Mucosa of gallbladder (tissue), 1 donor: ENCODE data around the gene NANOS3. TPM values are rescaled to one million over a fixed set of nuclear protein-coding genes. Genes with fewer than 3 reads are reported as not detected.

Source experiments
- DNase-seq: peaks from one replicate; pipeline ENCODE4 v3.0.0-alpha.2; 2020; ENCODE audit warnings: low spot score
- total RNA-seq: library from RNA; stranded (reverse); gene quantifications from one replicate; pipeline ENCODE4 v1.2.1, GENCODE V29; 2021
- donor health status: DM: no; HTN: no; CAD: no.

NANOS3 gene
- total RNA-seq, 1 donor from 2014 or later, result 0.75 TPM

DNA sequence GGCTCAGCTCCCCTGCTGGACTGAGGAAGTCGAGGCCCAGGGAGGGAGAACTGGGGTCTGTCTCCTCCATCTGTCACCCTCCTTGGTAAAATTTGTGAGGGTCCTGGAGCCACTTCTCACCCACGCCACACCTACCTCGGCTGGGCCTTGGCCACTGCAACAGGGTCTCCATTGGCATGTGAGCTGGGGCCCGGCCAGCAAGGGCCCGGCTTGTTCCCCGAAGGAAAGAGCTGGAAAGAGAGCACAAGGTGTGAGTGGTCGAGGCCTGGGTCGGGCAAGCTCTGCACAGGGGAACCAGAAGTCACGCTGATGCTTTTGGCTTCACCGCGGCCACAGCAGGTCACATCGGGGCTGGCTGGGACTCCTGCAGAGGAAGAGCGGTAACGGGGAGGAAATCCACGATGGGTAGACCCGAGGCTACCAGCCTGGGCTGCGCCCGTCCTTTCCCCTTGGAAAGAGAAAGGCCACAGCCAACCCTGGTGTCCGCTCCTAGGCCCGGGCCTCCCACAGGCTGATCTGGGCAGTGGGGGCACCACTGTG lies 9.0 kb downstream of the NANOS3 start:
- no peak for DNase-seq

DNA sequence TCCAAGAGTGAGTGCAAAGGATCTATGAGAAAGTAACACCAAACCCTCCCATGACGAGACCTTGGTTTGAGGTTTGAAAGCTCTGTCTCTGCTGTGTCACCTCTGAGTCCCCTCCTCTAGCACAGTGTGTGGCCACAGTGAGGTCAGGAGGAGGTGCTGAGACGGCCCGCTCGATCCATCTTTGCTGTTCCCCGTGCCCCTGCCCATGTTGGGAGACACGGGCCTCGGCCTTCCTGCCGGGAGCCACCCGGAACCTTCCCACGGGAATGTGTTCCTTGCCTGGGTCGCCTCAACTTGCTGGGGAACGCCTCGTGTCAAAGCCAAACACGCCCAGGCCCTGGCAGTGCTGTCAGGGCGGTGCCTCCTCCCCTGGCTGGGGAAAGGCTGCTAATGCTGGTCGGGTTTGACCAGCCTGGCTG lies 10.1 kb downstream of the NANOS3 start:
- no peak for DNase-seq

DNA sequence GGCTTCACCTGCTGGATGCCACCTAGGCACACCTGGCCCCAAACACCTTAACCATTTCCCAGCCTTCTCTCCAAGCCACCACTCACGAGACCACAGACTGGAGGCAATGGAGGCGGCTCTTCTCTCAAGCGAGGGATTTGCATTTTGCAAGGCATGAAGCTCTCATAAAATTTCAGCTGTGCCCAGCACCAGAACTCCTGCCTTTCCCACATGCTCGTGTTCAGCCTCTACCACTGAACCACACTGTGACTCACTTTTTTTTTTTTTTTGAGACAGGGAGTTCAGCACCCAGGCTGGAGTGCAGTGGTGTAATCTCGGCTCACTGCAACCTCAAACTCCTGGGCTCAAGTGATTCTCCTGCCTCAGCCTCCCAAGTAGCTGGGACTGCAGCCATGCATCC lies 10.6 kb downstream of the NANOS3 start:
- no peak for DNase-seq

DNA sequence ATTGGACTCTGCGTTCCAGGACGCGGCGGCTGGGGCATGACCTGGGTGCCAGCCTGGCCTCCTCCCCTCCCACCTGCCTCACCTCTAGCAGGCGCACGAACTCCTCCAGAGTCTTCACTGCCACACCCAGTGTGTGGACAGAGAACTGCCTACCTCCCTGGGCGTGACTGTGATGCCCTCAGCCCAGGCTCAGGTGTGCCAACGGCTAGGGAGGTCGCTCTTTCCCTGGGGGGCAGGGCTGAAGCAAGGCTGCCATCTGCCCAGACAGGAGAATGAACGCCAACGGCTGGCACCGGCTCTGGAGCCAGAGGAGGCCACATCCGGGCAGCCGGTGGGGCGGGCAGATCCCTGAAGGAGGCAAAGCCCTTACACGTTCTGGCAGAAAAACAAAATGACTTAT lies 11.3 kb downstream of the NANOS3 start:
- DNase-seq, result no peak

DNA sequence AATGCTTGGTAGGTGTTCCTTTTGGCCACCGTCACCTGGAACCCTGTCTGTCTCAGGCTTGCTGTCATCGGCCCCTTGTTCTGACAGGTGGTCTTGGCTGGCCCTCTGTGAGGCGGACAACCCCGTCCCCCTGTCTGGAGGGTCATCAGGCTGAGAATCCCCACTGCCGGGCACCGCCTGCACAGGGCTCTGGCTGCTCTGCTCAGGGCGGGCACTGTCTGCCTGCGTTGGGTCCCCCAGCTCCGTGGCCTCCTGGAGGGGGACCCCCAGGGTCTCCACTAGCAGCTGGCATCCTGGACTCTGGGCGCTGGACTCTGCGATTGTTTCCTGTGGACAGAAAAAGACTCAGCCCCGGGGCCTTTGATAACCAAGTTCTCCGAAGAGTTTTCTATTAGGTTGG lies 13.2 kb downstream of the NANOS3 start:
- DNase-seq, result no peak

DNA sequence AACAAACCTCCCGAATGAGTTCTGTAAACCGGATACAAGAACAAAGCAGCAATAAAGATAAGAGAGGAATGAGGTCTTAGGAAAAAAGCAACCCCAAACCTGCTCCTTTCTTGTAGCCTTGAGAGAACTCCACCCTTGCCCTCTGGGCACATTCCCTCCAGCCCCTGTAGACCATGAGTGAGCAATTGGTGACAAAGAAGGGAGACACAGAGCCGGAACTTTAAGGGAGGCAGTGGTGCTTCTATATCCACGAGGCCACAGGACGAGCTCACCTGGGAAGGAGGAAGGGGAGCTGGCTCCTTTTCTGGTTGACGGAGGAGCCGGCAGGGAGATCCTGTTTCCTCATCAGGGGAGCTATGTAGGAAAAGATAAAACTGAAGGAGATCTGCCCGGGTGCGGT lies 15.9 kb downstream of the NANOS3 start:
- DNase-seq, result no peak

DNA sequence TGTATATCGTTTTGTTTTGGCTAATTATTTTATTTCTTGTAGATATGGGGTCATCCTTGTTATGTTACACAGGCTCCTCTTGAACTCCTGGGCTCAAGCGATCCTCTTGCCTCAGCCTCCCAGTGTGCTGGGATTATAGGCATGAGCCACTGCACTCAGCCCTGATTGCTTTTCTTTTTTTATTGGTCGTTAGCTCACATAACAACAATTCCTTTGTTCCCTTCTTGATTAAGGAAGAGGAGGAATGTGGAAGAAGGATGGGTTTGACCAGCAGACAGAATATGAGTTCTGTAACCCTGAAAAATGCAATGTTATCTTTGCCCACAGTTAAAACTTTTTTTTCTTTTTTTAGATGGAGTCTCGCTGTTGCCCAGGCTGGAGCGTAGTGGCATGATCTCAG lies 17.6 kb downstream of the NANOS3 start:
- DNase-seq, result no peak

DNA sequence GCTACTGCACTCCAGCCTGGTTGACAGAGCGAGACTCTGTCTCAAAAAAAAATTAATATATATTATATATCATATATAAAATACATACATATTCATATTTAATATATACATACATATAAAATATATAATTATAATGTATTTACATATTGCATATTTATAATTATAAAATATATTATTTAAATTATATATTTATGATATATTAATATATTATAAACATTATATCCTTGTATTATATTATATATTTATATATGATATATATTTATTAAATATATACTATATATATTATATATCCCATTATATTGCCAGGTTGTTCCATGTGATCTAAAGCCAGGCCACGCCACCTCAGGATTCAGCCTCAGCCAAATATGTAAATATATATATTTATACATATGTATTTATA lies 19.3 kb downstream of the NANOS3 start:
- DNase-seq, result no peak

DNA sequence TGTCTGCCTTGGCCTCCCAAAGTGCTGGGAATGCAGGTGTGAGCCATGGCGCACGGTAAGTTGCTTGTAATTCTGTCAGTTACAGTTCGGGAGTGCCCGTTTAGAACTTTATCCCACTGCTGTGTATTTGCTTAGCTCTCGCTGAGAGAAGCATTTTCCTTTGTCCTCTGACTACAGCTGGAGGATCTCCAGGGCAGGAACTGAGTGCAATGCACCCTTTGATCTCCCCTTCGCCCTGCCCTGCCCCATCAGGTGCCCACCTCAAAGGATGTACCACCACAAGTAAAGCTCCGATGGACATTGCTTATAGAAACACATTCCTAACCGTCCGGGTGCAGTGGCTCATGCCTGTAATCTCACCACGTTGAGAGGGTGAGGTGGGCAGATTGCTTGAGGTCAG lies 22.5 kb downstream of the NANOS3 start:
- no peak for DNase-seq

DNA sequence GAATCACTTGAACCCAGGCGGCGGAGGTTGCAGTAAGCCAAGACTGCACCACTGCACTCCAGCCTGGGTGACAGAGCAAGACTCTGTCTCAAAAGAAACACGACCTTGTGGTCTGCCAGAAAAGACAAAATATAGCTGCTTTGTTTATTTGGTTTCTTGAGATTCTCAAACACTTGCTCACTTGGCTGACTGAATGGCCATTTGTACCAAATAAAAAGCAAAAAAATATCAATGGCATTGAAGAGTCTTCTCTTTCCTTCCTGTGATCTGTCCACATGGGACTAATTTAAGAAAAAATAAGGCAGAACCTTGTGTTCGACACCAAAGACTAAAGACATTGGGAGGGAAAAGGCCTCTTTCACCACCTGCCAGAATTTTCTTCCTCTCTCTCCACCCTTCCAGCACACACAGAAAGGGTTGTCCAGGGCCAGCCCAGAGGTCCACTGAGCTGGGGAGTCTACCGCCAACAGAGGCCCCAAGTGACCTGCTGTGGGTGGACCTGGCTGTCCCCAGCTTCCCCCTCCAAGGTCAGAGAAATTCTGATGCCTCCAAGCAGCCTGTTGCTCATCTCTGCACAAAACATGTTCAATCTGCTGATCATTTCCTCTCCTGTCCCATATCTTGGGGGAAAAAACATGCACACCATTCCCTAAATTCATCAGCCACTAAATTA lies 23.1 kb downstream of the NANOS3 start:
- DNase-seq, result no peak

DNA sequence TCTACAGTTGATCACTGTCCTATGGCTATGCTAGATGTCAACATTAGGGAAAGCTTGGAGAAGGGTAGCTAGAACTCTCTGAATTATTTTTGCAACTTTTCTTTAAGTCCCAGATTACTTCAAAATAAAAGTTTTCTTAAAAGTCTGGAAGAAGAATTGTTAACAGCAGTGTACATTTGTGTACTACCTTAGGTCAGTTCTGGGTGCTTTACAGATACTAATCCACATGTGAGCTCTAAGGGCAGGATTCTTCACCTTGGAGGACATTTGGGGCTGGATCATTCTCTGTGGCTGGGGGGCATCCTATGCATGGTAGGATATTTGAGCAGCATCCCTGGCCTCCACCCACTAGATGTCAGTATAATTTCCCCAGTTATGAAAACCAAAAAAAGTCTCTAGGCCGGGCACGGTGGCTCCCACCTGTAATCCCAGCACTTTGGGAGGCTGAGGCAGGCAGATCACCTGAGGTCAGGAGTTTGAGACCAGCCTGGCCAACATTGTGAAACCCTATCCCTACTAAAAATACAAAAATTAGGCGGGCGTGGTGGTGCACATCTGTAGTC lies 26.1 kb downstream of the NANOS3 start:
- DNase-seq, result no peak

DNA sequence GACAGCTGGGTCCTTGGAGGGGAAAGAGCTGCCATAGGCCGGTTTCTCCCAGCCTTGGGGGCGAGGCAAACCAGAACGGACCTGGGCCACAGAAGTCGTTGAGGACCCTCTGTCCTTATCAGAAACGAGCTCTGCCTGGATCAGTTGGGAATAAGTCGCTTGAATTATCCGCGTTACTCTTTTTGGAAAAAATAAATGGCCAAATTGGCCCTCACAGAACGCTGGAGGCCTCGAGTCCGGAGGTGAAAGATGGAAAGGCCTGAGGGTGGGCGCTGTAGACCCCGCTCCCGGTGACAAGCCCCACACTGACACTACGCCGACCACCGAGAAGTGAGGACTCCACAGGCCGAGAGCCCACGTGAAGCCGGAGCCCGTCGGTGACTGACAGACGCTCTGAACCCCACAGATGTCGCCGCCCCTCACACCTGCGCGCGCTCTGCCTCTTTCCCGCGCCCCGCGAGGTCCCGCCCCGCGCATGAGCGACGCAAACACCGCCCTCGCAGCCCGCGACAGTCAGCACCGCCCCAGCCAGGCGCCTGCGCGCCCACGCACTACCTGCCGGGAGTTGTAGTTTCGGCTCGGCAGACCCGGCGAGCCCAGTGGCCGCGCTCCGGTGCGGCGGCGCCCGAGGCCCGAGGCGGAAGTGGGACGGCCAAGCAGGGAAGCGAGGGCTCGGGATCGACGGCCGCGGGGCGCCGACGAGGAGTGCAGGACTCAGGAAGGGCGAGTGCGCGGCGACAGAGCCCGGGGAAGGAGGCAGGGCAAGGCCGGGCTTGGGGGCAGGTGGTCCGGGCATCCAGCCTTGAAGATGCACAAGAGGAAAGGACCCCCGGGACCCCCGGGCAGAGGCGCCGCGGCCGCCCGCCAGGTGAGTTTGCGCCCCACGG lies 28.9 kb downstream of the NANOS3 start, which contains the start of the genes BRME1 and CC2D1A:
Gene BRME1 (minus strand): TSS at position 484 of the 887 bp plus-strand sequence. CDS start 1,225 bp downstream, outside the sequence.
Gene CC2D1A (plus strand): TSS at position 568 of the 887 bp plus-strand sequence. CDS start 241 bp downstream, at position 809.
- DNase-seq, result peak; percentile 93

DNA sequence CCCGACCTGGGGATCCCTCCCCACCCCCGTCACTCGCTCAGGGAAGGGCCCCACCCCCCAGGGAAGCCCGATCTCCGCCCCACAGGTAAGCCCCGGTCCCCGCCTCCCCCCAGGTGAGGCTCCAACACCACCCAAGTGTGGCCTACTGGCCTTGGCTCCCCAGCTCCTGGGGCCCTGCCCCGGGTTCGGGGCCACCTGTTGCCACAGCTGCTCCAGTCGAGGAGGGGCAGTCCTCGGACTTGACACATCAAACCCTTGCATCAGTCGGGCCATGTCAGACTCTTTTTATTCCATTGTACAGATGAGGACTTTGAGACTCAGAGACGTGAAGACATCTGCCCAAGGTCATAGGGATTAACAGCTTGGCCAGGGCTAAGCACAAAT lies 29.6 kb downstream of the NANOS3 start:
- no peak for DNase-seq

DNA sequence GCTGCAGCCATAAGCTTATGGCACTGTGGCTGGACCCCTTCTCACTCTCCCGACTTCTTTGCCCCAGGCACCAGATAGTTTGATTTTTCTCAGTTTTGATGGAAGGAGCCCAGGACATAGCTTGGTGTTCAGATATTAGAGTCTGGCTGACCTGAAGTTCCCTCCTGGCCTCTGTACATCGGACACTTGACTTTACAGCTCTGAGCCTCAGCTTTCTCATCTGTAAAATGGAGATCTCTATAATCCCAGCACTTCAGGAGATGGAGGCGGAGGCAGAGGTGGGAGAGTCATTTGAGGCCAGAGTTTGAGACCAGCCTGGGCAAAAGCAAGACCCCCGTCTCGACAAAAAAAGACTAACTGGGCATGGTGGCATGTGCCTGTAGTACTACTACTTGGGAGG lies 30.0 kb downstream of the NANOS3 start:
- no peak for DNase-seq

DNA sequence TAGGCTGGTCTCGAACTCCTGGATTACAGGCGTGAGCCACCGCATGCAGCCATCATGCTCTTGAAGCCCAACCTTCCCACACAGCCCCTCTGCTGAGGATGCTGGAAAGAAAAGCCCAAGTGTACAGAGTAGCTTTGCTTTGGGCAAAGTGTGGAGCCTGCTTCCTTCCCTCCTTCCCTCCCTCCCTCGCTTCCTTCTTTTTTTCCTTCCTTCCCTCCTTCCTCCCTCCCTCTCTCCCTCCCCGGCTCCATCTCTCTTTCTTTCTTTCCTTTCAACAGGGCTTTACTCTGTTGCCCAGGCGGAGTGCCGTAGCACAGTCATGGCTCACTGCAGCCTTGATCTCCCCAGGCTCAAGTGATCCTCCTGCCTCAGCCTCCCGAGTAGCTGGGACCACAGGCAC lies 31.7 kb downstream of the NANOS3 start:
- no peak for DNase-seq

DNA sequence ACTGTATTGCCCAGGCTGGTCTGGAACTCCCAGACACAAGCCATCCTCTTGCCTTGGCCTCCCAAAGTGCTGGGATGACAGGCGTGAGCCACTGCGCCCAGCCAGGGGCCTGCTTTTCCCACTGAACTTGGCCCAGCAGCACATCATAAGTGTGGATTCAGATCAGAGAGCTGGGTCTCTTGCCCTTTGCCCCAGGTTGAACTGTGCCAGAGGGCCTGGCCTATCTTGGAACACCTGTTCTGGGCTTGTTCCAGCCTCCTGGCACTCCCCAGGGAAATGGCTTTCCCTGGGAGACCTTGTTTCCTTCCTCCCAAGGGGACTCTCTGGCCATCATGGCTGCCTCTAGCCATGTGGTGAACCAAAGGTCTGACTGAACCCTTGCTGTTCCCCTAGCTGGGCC lies 32.5 kb downstream of the NANOS3 start:
- no peak for DNase-seq

DNA sequence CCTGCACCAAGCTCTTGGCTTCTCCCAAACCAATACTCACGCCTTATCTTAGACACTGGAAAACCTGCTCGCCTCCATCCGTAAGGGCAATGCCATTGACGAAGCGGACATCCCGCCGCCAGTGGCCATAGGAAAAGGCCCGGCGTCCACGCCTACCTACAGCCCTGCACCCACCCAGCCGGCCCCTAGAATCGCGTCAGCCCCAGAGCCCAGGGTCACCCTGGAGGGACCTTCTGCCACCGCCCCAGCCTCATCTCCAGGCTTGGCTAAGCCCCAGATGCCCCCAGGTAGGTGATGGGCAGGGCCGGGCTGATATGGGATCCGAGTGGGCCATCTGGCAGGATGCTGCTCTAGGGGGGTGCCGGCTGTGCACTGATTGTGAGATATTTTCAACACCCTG lies 36.4 kb downstream of the NANOS3 start:
- no peak for DNase-seq

DNA sequence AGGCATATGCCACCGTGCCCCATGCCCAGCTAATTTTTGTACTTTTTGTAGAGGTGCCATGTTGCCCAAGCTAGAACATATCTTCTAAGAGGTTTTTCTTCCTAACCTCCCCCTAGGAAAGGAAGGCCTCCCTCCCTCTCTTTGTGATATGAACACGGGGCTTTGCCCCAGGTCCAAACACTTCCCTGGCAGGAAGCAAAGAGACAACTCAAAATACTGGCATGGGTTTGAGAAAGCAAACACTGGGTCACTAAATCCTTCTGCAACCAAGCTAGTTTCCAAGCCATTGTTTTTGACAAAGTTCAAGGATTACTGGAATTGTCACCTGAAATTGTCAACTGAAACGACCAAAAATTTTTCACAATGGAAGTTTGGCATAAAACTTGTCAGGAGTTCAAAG lies 37.8 kb downstream of the NANOS3 start:
- no peak for DNase-seq

DNA sequence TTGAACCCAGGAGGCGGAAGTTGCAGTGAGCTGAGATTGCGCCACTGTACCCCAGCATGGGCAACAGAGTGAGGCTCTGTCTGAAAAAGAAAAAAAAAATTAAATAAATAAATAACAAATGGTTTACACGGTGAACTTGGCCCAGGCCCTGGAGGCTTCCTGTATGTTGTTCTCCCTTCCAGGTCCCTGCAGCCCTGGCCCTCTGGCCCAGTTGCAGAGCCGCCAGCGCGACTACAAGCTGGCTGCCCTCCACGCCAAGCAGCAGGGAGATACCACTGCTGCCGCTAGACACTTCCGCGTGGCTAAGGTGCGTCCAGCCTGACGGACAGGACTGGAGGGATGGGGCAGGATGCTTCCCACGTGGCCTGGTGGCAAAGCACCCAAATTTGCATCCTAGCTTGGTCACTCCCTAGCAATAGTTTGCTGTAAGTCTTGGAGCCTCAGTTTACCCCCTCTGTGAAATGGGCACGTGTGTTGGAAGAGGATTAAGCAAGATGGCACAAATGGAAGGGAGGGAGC lies 41.0 kb downstream of the NANOS3 start:
- no peak for DNase-seq

DNA sequence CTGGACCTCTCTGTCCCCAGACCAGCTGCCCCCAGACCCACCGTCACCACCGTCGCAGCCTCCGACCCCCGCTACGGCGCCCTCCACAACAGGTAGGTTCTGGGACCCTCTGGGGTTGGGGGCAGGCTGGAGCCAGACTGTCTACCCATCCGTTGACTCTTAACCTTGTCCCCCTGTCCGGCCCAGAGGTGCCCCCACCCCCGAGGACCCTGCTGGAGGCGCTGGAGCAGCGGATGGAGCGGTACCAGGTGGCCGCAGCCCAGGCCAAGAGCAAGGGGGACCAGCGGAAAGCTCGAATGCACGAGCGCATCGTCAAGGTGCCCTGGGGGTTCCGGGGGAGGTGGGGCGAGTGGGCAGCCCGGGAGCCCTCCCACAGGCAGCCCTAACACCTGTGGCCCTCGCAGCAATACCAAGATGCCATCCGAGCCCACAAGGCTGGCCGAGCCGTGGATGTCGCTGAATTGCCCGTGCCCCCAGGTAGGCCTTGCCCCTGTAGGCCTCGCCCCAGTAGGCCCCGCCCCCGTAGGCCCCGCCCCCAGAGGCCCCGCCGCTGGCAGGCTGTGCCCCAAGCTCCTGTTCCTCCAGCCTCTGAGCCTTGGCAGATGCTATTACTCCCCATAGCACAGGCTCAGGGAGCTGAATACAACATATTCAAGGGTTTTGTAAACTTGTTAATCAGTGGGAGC lies 41.9 kb downstream of the NANOS3 start:
- no peak for DNase-seq

DNA sequence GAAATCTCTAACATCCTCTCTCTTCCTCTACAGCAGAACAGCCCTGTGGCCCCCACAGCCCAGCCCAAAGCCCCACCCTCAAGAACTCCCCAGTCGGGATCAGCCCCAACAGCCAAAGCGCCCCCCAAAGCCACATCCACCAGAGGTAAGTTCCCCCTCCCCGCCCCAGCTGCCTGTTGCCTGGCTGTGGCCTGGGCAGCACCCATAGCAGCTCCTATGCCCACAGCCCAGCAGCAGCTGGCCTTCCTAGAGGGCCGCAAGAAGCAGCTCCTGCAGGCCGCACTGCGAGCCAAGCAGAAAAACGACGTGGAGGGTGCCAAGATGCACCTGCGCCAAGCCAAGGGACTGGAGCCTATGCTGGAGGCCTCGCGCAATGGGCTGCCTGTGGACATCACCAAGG lies 43.6 kb downstream of the NANOS3 start:
- no peak for DNase-seq
